Psoas muscle (tissue), 8 donors: Measurements from ENCODE around the gene GAB3. TPM values are rescaled to one million over a fixed set of nuclear protein-coding genes. Genes with fewer than 3 reads are reported as not detected.

Experiments
- ATAC-seq, 4 donors: fragments of 200-7000 bp; cut with Tn5 transposase; one replicate each; pipeline ENCODE4 v1.9.1; 2020; ENCODE audit warnings: moderate library complexity in 3 of 4, mild to moderate bottlenecking in 2 of 4
- DNase-seq, 2 donors: peaks; one replicate each; pipeline ENCODE4 v3.0.0-alpha.2; 2020
- H3K27ac ChIP-seq: fragments of 200-600 bp; one replicate; pipeline ENCODE4 v1.8.0; 2022
- H3K27me3 ChIP-seq, 3 donors: fragments of 200-600 bp in 1 of 3; one replicate each; pipeline versions ENCODE4 v1.6.1 to v1.8.0; 2013 to 2022; ENCODE audit warnings: low read length in 2 of 3, mild to moderate bottlenecking in 2 of 3, moderate library complexity in 1 of 3; ENCODE audit not compliant: insufficient read depth in 3 of 3
- H3K36me3 ChIP-seq, 2 donors: fragments of 200-600 bp in 1 of 2; one replicate each; pipeline versions ENCODE4 v1.6.1 to v1.8.0; 2013 to 2022; ENCODE audit warnings: low read depth in 1 of 2, mild to moderate bottlenecking in 1 of 2, moderate library complexity in 1 of 2; ENCODE audit not compliant: insufficient read depth in 1 of 2
- H3K4me1 ChIP-seq: fragments of 200-600 bp; one replicate; pipeline ENCODE4 v1.8.0; 2022
- H3K4me3 ChIP-seq: fragments of 200-600 bp; one replicate; pipeline ENCODE4 v1.8.0; 2022; ENCODE audit warnings: mild to moderate bottlenecking
- H3K9me3 ChIP-seq: fragments of 200-600 bp; one replicate; pipeline ENCODE4 v1.8.0; 2022
- WGBS, 3 donors: extraction: QIAGEN DNeasy Blood & Tissue Kit; methylation state at CpG; one replicate each; pipeline versions ENCODE4 v1.1.6 to v1.1.7; 2013; 5-methylcytosine and 5-hydroxymethylcytosine counted together
- intact Hi-C, 2 donors: fragments of 100-400 bp; cut with DNase I; formaldehyde crosslinking; loops; one replicate each; pipeline versions ENCODE4 v1.11.0 to v1.14.2; 2022
- polyA plus RNA-seq, 3 donors: library from polyadenylated mRNA; stranded (reverse); fragments of 200-250 nt; gene quantifications; one replicate each; pipeline ENCODE4 v1.2.3, GENCODE V29; 2013
- total RNA-seq, 4 donors: library from RNA; stranded (reverse); fragmentation: NEBNext Ultra II Directional in 2 of 4; extraction: Animal tissue kit (Norgen Biotek cat#: 25700) in 2 of 4; gene quantifications; one replicate each; pipeline versions ENCODE4 v1.2.1 to v1.2.4, GENCODE V29; 2021 to 2023
- TF ChIP-seq, protein P1 (sequence below): fragments of 200-600 bp; IDR thresholded peaks from one replicate; pipeline ENCODE4 v1.8.0; 2022; ENCODE audit warnings: antibody characterized with exemption
- donor health status: healthy with polysubstance abuse.
- donor health status: DM: no; HTN: no; CAD: no; lungs with moderate emphysema.
- donor health status: Bipolar disorder and iron deficiency.
- donor health status: healthy.
- donor health status: DM: yes; HTN: yes; CAD: no.
- donor health status: DM: no; HTN: no; CAD: no.
- donor health status: DM: no; HTN: no; CAD: no.
- donor health status: DM: yes; HTN: yes; CAD: no.

GAB3 gene
- total and polyA plus RNA-seq, 7 donors = 0.61 to 3.4 (median 1.4) TPM

DNA sequence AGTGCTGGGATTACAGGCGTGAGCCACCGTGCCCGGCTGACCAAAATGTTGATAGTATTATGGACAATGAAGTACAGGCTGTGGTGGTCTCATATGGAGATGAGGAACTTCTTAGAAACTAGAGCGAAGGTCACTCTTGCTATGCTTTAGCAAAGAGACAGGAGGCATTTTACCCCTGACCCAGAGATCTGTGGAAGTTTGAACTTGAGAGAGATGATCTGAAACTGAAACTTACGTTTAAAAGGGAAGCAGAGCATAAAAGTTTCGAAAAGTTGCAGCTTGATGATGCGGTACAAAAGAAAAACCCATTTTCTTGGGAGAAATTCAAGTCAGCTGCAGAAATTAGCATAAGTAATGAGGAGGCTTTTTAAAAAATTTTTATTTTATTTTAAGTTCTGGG lies 89.0 kb downstream of the GAB3 start:
- intact Hi-C loops = no loop called here
- TF ChIP-seq, protein P1, sequence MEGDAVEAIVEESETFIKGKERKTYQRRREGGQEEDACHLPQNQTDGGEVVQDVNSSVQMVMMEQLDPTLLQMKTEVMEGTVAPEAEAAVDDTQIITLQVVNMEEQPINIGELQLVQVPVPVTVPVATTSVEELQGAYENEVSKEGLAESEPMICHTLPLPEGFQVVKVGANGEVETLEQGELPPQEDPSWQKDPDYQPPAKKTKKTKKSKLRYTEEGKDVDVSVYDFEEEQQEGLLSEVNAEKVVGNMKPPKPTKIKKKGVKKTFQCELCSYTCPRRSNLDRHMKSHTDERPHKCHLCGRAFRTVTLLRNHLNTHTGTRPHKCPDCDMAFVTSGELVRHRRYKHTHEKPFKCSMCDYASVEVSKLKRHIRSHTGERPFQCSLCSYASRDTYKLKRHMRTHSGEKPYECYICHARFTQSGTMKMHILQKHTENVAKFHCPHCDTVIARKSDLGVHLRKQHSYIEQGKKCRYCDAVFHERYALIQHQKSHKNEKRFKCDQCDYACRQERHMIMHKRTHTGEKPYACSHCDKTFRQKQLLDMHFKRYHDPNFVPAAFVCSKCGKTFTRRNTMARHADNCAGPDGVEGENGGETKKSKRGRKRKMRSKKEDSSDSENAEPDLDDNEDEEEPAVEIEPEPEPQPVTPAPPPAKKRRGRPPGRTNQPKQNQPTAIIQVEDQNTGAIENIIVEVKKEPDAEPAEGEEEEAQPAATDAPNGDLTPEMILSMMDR = no peak
- H3K27me3 ChIP-seq = no peaks in the 10 kb centered on the region
- no peaks in the 10 kb centered on the region for H3K4me1 ChIP-seq
- H3K9me3 ChIP-seq = peaks cover 7% of the 10 kb centered on the region
- no peaks in the 10 kb centered on the region for H3K36me3 ChIP-seq
- H3K27ac ChIP-seq = no peak overlapping the region
- WGBS, 3 donors = 60 to 68% (median 66%) methylated on average over 5 to 7 of the region's 7 CpGs
- no peak for ATAC-seq
- H3K4me3 ChIP-seq = no peak overlapping the region
- DNase-seq = no peak

DNA sequence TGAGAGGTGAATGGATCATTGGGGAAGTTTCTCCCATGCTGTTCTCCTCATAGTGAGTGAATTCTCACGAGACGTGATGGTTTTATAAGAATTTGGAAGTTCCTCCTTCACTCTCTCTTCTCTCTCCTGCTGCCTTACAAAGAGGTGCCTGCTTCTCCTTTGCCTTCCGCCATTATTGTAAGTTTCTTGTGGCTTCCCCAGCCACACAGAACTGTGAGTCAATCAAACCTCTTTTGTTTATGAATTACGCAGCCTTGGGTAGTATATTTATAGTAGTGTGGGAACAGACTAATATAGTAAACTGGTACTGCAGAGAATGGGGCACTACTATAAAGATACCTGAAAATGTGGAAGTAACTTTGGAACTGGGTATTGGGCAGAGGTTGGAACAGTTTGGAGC lies 89.7 kb downstream of the GAB3 start:
- no peak for DNase-seq
- Histone ChIP-seq H3K27me3 (no peaks in the 10 kb centered on the region), H3K4me3 (no peak overlapping the region), H3K36me3 (no peaks in the 10 kb centered on the region), H3K4me1 (no peaks in the 10 kb centered on the region), H3K27ac (no peak overlapping the region), H3K9me3 (peaks cover 7% of the 10 kb centered on the region)
- no peak for ATAC-seq
- TF ChIP-seq, protein P1 = no peak
- WGBS, 3 donors = 78 to 87% (median 81%) methylated on average over 4 of the region's 4 CpGs
- intact Hi-C loops = no loop called here

GRCh38 chrX:154660541-154660940 lies 90.3 kb downstream of the GAB3 start:
- Histone ChIP-seq H3K4me1 (no peaks in the 10 kb centered on the region), H3K4me3 (no peak overlapping the region), H3K27me3 (no peaks in the 10 kb centered on the region), H3K27ac (no peak overlapping the region), H3K9me3 (peaks cover 4% of the 10 kb centered on the region), H3K36me3 (no peaks in the 10 kb centered on the region)
- DNase-seq (no peak), ATAC-seq (no peak)
- TF ChIP-seq, protein P1 = no peak
- 66 to 74% (median 72%) methylated on average over 6 of the region's 6 CpGs for whole genome bisulfite sequencing, 3 donors
- intact Hi-C loops = no loop called here

GRCh38 chrX:154658957-154659356 lies 91.9 kb downstream of the GAB3 start:
- no peak overlapping the region for H3K4me3 ChIP-seq
- 87 to 94% (median 90%) methylated on average over 10 to 11 of the region's 11 CpGs for WGBS, 3 donors
- TF ChIP-seq, protein P1 = no peak

DNA sequence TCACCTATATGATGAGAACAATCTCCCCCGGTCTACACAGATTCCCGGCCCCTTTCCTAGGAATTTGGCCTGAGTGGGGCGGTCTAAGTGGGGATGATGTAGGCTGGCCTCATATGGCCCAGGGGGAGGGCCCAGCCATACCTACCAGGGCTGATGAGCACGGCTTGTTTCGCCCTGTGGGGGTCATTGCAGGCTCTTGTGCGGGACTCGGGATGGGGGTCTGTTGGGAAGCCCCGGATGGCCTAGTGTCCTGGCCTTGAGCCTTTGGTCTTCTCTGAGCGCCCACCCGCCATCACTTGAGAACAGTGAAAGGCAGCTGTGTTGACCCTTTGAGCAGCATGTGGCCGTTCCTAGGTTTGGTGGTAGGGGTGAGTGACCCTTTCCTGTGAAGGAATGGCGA lies 92.7 kb downstream of the GAB3 start:
- Histone ChIP-seq H3K4me3 (no peak overlapping the region), H3K27me3 (no peaks in the 10 kb centered on the region), H3K27ac (no peak overlapping the region), H3K9me3 (no peaks in the 10 kb centered on the region), H3K36me3 (no peaks in the 10 kb centered on the region), H3K4me1 (no peaks in the 10 kb centered on the region)
- WGBS, 3 donors = 89 to 94% (median 92%) methylated on average over 12 of the region's 12 CpGs
- ATAC-seq (no peak), DNase-seq (no peak)
- intact Hi-C loops = no loop called here
- TF ChIP-seq, protein P1 = no peak

More at GRCh38 chrX:154658957-154659356, 91.9 kb downstream of the GAB3 start:
- Histone ChIP-seq H3K27ac (no peak overlapping the region), H3K36me3 (no peaks in the 10 kb centered on the region), H3K9me3 (no peaks in the 10 kb centered on the region), H3K4me1 (no peaks in the 10 kb centered on the region), H3K27me3 (no peaks in the 10 kb centered on the region)
- ATAC-seq (no peak), DNase-seq (no peak)
- intact Hi-C loops = no loop called here
